ENCODE measurements around the gene MEIS2.

Gene MEIS2

GRCh38 chr15:37097144-37097919 lies 3.0 kb downstream of the MEIS2 start:
- no peak for DNase-seq (ENCODE audit: low spot score)

- no peak for DNase-seq (ENCODE audit: low spot score)
Measured at GRCh38 chr15:37096558-37097143, 3.7 kb downstream of the MEIS2 start.

GRCh38 chr15:37095770-37096557 lies 4.4 kb downstream of the MEIS2 start:
- no peak for DNase-seq (ENCODE audit: low spot score)

- DNase-seq (ENCODE audit: low spot score), result no peak
Measured at GRCh38 chr15:37094915-37095711, 5.2 kb downstream of the MEIS2 start.

- no peak for DNase-seq (ENCODE audit: low spot score)
Measured at GRCh38 chr15:37094333-37094914, 5.9 kb downstream of the MEIS2 start.

GRCh38 chr15:37093480-37094332 lies 6.6 kb downstream of the MEIS2 start:
- no peak for DNase-seq (ENCODE audit: low spot score)

GRCh38 chr15:37090543-37091175 lies 9.7 kb downstream of the MEIS2 start:
- DNase-seq (ENCODE audit: low spot score), result no peak

GRCh38 chr15:37088436-37088835 lies 11.9 kb downstream of the MEIS2 start:
- no peak for DNase-seq (ENCODE audit: low spot score)

GRCh38 chr15:37087131-37087588 lies 13.2 kb downstream of the MEIS2 start:
- no peak for DNase-seq (ENCODE audit: low spot score)

- DNase-seq (ENCODE audit: low spot score), result no peak
Measured at GRCh38 chr15:37086521-37086920, 13.8 kb downstream of the MEIS2 start.

GRCh38 chr15:37086120-37086519 lies 14.2 kb downstream of the MEIS2 start:
- no peak for DNase-seq (ENCODE audit: low spot score)

GRCh38 chr15:37084602-37085001 lies 15.7 kb downstream of the MEIS2 start:
- DNase-seq (ENCODE audit: low spot score), result no peak

- no peak for DNase-seq (ENCODE audit: low spot score)
Measured at GRCh38 chr15:37083610-37084009, 16.7 kb downstream of the MEIS2 start.

- DNase-seq (ENCODE audit: low spot score), result no peak
Measured at GRCh38 chr15:37081983-37082382, 18.4 kb downstream of the MEIS2 start.

- DNase-seq (ENCODE audit: low spot score), result no peak
Measured at GRCh38 chr15:37080261-37080921, 20.0 kb downstream of the MEIS2 start.

GRCh38 chr15:37079726-37080125 lies 20.6 kb downstream of the MEIS2 start:
- no peak for DNase-seq (ENCODE audit: low spot score)

GRCh38 chr15:37078566-37078965 lies 21.8 kb downstream of the MEIS2 start:
- no peak for DNase-seq (ENCODE audit: low spot score)

GRCh38 chr15:37077623-37078351 lies 22.6 kb downstream of the MEIS2 start:
- no peak for DNase-seq (ENCODE audit: low spot score)

- no peak for DNase-seq (ENCODE audit: low spot score)
Measured at GRCh38 chr15:37076543-37076942, 23.8 kb downstream of the MEIS2 start.
